GM12875 (cell line): ENCODE data around the gene PBRM1.

Experiments used
- H3K4me3 ChIP-seq: one replicate; pipeline ENCODE4 v1.5.1; 2011; ENCODE audit warnings: low read depth, low read length, control low read depth
- CTCF ChIP-seq: IDR thresholded peaks from 2 replicates; pipeline ENCODE4 v1.5.1; 2011; ENCODE audit warnings: low read depth, mild to moderate bottlenecking, control low read depth, inconsistent platforms, low read length, moderate library complexity, borderline replicate concordance; ENCODE audit not compliant: insufficient read depth

PBRM1 gene

DNA sequence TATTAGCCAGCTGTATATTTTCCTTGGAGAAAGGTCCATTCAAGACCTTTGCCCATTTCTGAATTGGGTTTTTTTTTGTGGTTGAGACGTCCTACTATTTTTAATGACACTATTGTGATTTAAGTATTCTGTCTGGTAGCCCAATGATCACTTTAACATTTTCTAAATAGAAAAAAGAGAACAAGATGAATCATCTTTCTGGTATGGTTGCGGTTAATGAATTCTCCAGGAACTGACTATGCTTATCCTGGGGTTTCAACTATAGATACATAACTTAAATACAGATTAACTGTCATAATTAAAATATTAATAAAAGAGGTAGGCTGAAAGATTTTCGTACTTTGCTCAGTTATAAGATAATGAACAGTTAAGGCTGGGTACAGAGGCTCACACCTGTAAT is 51.9 kb downstream of the PBRM1 start:
- no peak overlapping the region for H3K4me3 ChIP-seq
- no peak for TF ChIP-seq CTCF

- no peak for TF ChIP-seq CTCF
- H3K4me3 ChIP-seq: no peak overlapping the region
These were observed 60.7 kb downstream of the PBRM1 start for GRCh38 chr3:52625041-52625440.

GRCh38 chr3:52623234-52623792 is 62.4 kb downstream of the PBRM1 start:
- no peak overlapping the region for H3K4me3 ChIP-seq
- TF ChIP-seq CTCF: no peak

GRCh38 chr3:52620580-52620979 is 65.1 kb downstream of the PBRM1 start:
- no peak overlapping the region for H3K4me3 ChIP-seq
- TF ChIP-seq CTCF: no peak

DNA sequence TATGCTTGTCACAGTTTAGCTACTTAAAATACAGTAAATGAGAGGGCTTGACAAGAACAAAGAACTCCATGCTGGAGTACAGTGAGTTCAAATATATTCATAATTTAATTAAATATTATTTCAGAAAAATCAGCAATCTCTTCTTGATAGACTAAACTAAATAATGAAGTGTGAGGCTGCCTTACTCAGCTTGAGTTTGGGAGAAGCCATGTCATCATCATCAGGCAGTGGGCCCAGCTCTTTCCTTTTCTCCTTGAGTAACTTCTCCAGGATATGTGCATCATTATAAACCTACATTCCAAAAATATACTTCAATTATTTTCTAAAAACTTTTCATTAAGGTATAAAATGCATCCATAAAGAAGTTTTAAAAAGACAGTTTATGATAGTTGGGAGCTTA is 70.5 kb downstream of the PBRM1 start:
- no peak for TF ChIP-seq CTCF
- no peak overlapping the region for H3K4me3 ChIP-seq

GRCh38 chr3:52614689-52615088 is 71.0 kb downstream of the PBRM1 start:
- H3K4me3 ChIP-seq: no peak overlapping the region
- no peak for TF ChIP-seq CTCF

GRCh38 chr3:52609316-52609815 is 76.3 kb downstream of the PBRM1 start:
- H3K4me3 ChIP-seq: no peak overlapping the region
- no peak for TF ChIP-seq CTCF
